Testis (tissue), 3 donors: ENCODE data around the gene RASGRF1. TPM values are rescaled to one million over a fixed set of nuclear protein-coding genes. Genes with fewer than 3 reads are reported as not detected.
"Not testable (repeated sequence)": the region's sequence is repeated elsewhere in the genome, so short reads cannot be mapped to it uniquely, and the experiment has no call there.

Experiments used
- DNase-seq: peaks from one replicate; pipeline ENCODE4 v3.0.0-alpha.2; 2019
- H3K27ac ChIP-seq, 2 donors: fragments of 200-600 bp; sonication (generic); one replicate each; pipeline ENCODE4 v1.5.1; 2019
- H3K27me3 ChIP-seq: fragments of 200-600 bp; sonication (generic); one replicate; pipeline ENCODE4 v1.5.1; 2019
- H3K36me3 ChIP-seq: fragments of 200-600 bp; sonication (generic); one replicate; pipeline ENCODE4 v1.5.1; 2017; ENCODE audit warnings: low read depth; ENCODE audit errors: missing control alignments
- H3K4me1 ChIP-seq: fragments of 200-600 bp; sonication (generic); one replicate; pipeline ENCODE4 v1.5.1; 2019
- H3K4me3 ChIP-seq, 2 donors: fragments of 200-600 bp; sonication (generic); one replicate each; pipeline ENCODE4 v1.5.1; 2017 to 2019
- H3K9me3 ChIP-seq: fragments of 200-600 bp; sonication (generic); one replicate; pipeline ENCODE4 v1.5.1; 2017
- CTCF ChIP-seq, 3 experiments: fragments of 450-650 bp in 2 of 3; fragments of 200-600 bp in 1 of 3; sonication (generic) in 1 of 3; IDR thresholded peaks; one replicate each; pipeline ENCODE4 v1.5.1; 2016 to 2019; ENCODE audit warnings: antibody characterized with exemption in 3 of 3, mild to moderate bottlenecking in 2 of 3, moderate library complexity in 1 of 3
- POLR2A ChIP-seq: fragments of 450-650 bp; IDR thresholded peaks from one replicate; pipeline ENCODE4 v1.6.1; 2017; ENCODE audit warnings: antibody characterized with exemption, mild to moderate bottlenecking, moderate library complexity
- WGBS, 2 donors: methylation state at CpG; one replicate each; pipeline ENCODE4 v1.1.5; 2018; 5-methylcytosine and 5-hydroxymethylcytosine counted together
- intact Hi-C: fragments of 100-400 bp; cut with DNase I; formaldehyde crosslinking; loops from one replicate; pipeline ENCODE4 v1.15.1; 2023; ENCODE audit warnings: low total_unique reads
- polyA plus RNA-seq: library from polyadenylated mRNA; stranded (reverse); fragments of 350-450 nt; fragmentation: Illumina TruSeq; extraction: RNeasy Lipid Tissue Mini Kit (QIAGEN cat#74804); gene quantifications from one replicate; pipeline ENCODE4 v1.2.3, GENCODE V29; 2014; ENCODE audit warnings: low read depth, low replicate concordance; ENCODE audit not compliant: insufficient read depth
- total RNA-seq, 2 donors: library from RNA; depleted of rRNA; stranded (reverse); fragments of >200 nt; gene quantifications; one replicate each; pipeline ENCODE4 v1.2.3, GENCODE V29; 2016

The RASGRF1 gene
- total and polyA plus RNA-seq, 3 donors from 2014 or later: 2.6 to 3.3 (median 3.1) TPM

DNA sequence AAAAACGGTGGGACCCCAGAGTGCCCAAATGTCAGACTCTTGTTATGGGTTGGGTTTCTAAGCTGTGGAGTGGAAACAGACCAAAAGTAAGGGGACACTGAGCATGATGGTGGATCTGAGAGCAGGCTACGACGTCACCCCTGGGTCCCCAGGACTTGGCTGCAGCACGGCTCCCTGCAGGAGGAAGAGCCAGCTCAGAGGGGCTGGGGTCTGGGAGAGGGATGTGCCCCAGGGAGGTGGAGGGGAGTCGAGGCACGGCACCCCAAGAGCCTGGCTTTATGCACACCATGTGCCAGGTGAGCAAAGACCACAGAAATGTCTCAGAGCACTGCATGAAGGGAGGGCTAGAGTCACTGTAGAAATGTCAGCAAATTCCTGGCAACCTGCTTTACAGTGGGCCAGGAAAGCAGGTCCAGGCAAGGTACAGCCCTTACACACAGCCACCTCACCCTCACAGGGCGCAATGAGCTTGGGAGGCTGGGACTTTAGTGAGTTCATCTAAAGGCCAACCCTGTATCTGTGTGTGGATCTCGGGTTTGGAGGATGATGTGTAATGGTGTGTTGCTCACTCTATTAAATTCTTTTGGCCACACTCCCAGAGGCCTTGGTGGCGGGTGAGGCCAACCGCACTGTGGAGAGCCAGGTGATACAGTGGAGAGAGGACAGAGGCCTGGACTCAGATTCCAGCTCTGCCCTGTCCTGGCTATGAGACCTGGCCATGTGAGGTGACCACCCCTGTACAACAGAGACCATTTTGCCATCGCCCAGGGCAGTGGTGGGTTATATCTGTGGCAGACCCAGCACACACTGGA, 159.8 kb downstream of the RASGRF1 start:
- TF ChIP-seq POLR2A: no peak
- TF ChIP-seq CTCF (IDR thresholded peaks at IDR 0.05): no peak
- Histone ChIP-seq H3K4me3 (no peak overlapping the region), H3K36me3 (no peaks in the 10 kb centered on the region), H3K27ac (no peak overlapping the region), H3K4me1 (peaks cover 11% of the 10 kb centered on the region), H3K27me3 (no peaks in the 10 kb centered on the region), H3K9me3 (no peaks in the 10 kb centered on the region)
- intact Hi-C loops: no loop called here
- 73 to 78% methylated on average over 10 to 11 of the region's 11 CpGs for whole genome bisulfite sequencing, 2 donors
- DNase-seq: no peak

GRCh38 chr15:78929536-78930264, 160.9 kb downstream of the RASGRF1 start:
- Histone ChIP-seq H3K36me3 (no peaks in the 10 kb centered on the region), H3K9me3 (no peaks in the 10 kb centered on the region), H3K4me3 (no peak overlapping the region), H3K27me3 (no peaks in the 10 kb centered on the region), H3K4me1 (peaks cover 11% of the 10 kb centered on the region), H3K27ac (no peak overlapping the region)
- no peak for DNase-seq
- no peak for TF ChIP-seq POLR2A
- TF ChIP-seq CTCF (IDR thresholded peaks at IDR 0.05): no peak
- 80 to 92% methylated on average over 13 to 15 of the region's 16 CpGs for WGBS, 2 donors
- intact Hi-C loops: no loop called here

GRCh38 chr15:78928616-78929093, 161.9 kb downstream of the RASGRF1 start:
- Histone ChIP-seq H3K9me3 (no peaks in the 10 kb centered on the region), H3K36me3 (no peaks in the 10 kb centered on the region), H3K27ac (no peak overlapping the region), H3K4me1 (peaks cover 9% of the 10 kb centered on the region), H3K4me3 (no peak overlapping the region), H3K27me3 (no peaks in the 10 kb centered on the region)
- DNase-seq: no peak
- TF ChIP-seq CTCF (IDR thresholded peaks at IDR 0.05): no peak
- TF ChIP-seq POLR2A: no peak
- 92 to 93% methylated on average over 14 of the region's 14 CpGs for WGBS, 2 donors
- intact Hi-C loops: no loop called here

GRCh38 chr15:78928176-78928575, 162.4 kb downstream of the RASGRF1 start:
- intact Hi-C loops, DNase-seq, H3K4me3 ChIP-seq, H3K4me1 ChIP-seq, H3K27me3 ChIP-seq, H3K36me3 ChIP-seq, H3K27ac ChIP-seq, H3K9me3 ChIP-seq: not testable (repeated sequence)
- 94% methylated on average over 13 to 14 of the region's 14 CpGs for WGBS, 2 donors

GRCh38 chr15:78927077-78927790, 163.3 kb downstream of the RASGRF1 start:
- no peak overlapping the region for H3K27ac ChIP-seq
- H3K36me3 ChIP-seq: no peaks in the 10 kb centered on the region
- peaks cover 8% of the 10 kb centered on the region for H3K4me1 ChIP-seq
- WGBS, 2 donors: 88 to 90% methylated on average over 17 of the region's 17 CpGs
- H3K27me3 ChIP-seq: no peaks in the 10 kb centered on the region
- H3K9me3 ChIP-seq: no peaks in the 10 kb centered on the region
- intact Hi-C loops: no loop called here
- no peak overlapping the region for H3K4me3 ChIP-seq
- TF ChIP-seq POLR2A (no peak), CTCF (IDR thresholded peaks at IDR 0.05) (no peak)
- DNase-seq: no peak
